ENCODE results near the gene GNPTAB.

- TF ChIP-seq CTCF (IDR thresholded peaks at IDR 0.05) (no peak), POLR2A (IDR thresholded peaks at IDR 0.05) (no peak), POLR2AphosphoS5 (IDR thresholded peaks at IDR 0.05; ENCODE audit: insufficient read depth in 1 of 2, low read depth in 1 of 2) (peak in 1 of 2 donors; percentile 31)
Observed at GRCh38 chr12:101713059-101713682, 117.6 kb downstream of the GNPTAB start.
